Activated T-cell treated with anti-CD3 and anti-CD28 coated beads for 1 hour (primary cell): ENCODE measurements around the gene BORCS5.

ENCODE experiments used
- DNase-seq: peaks from one replicate; pipeline ENCODE4 v3.0.0-alpha.2; 2020; ENCODE audit warnings: low read depth

BORCS5 gene

GRCh38 chr12:12436831-12437345 is 80.0 kb downstream of the BORCS5 start:
- DNase-seq: no peak

DNA sequence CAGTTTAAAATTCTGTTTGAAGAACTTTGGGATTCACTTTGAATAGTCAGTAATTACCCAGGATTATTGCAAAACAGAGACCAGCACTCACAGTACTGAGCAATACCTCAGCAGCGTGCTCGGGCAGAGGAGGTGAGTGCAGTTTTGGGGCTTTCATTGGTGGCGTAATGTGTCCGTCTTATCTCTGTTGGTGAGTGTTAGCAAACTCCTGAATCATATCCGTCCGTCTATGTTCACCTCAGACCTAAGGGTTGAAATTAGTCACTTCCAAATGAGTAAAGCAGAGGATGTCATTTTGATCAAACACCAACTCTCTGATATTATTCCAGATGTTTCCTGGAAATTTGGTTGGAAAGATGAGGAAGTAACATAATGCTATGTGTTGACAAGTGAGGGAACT is 82.8 kb downstream of the BORCS5 start:
- no peak for DNase-seq

DNA sequence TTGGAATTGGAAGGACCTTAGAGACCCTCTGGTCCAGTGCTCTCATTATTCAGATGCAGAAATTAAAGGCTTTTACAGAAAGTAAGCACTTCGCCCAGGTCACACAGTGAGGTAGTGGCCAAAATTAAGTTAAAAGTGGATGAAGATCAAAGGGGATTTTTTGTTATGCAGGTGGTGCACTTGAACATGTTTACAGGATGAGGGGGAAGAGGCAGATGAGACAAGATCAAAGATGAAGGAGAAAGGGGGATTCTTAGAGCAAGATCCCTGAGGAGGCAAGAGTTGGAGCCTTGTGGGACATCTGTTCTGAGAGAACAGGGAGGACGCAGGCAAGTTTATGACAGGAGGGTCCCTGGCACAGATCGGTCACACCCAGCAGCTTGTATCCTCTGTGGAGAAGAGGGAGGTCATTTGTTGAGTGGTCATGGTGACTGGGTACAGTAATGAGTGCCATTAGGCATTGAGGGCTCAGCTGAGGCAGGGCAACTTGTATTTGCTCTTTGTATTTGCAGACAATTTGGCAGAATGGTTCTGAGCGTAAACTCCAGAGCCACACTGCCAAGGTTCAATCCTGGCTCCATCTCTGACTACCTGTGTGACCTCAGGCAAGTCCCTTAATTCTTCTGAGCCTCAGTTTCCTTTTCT is 84.0 kb downstream of the BORCS5 start:
- no peak for DNase-seq

DNA sequence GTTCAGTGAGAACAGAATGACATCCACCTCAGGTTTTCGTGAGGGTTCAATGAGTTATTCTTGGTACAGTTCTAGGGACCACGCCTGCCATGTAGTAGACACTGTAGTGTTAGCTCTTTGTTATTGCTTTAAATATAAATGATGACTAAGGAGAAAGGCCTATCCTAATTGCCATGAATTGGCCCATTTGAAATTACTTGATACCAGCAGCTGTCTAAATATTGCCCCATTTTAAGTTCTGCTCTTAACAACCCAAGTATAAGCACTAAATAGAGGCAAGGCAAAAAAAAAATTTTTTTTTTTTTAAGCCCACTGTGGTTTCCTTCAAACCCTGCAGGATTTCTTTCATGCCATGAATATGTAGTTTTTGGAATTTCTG is 84.5 kb downstream of the BORCS5 start:
- DNase-seq: no peak

DNA sequence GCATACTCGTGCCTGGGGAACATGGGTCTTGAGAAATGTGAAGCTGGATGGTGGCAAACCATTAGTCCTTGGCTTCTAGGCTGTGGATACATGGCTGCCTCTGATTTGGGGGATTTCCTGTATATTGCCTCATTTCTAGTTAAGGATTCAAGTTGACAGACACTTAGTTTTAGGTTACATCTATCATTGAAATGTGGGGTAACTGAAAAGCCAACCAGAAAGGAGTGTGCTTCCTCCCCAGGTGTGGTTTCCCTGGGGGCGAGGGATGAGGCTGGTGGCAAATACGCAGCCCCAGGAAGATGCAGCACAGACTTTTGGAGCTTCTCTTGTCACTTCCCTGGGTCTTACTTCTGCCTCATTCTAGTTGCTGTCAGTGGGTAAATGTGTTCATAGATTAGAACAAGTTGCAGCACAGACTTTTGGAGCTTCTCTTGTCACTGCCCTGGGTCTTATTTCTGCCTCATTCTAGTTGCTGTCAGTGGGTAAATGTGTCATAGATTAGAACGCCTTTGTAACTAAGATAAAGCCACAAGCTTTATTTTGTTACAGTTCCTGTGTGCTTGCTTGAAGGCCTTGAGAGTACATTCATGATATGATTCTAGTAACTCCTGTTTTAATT is 85.1 kb downstream of the BORCS5 start:
- DNase-seq: no peak

DNA sequence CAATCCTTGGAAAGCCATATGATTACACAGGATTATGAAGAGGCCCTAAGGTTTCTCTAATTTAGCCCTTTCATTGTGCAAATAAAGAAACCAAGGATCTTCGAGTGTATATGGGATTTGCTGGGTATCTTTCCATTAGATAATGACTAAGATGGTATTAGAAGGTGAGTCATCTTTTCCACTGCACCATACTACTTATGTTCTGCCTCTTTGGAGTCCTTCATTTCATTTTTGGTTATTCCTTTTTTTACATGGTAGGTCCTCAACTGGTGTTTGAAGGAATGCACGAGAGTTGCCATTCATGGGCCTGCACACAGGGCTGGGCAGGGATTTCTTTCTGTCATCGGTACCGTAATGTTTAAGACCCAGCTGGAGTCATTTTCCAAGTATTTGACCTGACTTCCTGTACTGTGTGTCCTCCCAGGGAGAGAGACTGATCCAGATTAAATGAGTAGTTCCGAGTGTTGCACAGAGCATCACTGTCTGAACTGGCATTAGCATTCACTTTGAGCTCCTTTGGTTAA is 85.7 kb downstream of the BORCS5 start:
- no peak for DNase-seq

GRCh38 chr12:12443431-12443878 is 86.6 kb downstream of the BORCS5 start:
- DNase-seq: no peak

- no peak for DNase-seq
These were observed 88.4 kb downstream of the BORCS5 start for GRCh38 chr12:12445165-12445881.

GRCh38 chr12:12445882-12446181 is 89.0 kb downstream of the BORCS5 start:
- no peak for DNase-seq

DNA sequence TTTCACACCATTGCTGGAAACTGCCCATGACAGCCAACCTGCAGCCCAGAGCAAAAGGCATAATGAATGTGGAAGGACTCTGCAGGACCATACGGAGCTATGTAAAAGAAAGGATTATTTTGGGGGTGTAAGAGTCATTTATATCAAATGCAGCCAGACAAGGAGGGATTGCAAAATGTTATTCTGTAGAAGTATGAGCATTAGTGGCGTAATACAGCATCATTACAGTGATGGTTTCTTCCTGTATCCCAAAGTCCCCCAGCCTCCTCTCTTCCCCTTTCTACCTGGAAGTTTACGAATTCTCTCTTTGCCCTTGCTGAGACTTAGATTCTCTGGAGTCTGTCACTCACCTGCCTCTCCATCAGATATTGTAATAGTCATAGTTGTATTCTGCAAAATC is 89.9 kb downstream of the BORCS5 start:
- no peak for DNase-seq

GRCh38 chr12:12447236-12447635 is 90.4 kb downstream of the BORCS5 start:
- DNase-seq: no peak

DNA sequence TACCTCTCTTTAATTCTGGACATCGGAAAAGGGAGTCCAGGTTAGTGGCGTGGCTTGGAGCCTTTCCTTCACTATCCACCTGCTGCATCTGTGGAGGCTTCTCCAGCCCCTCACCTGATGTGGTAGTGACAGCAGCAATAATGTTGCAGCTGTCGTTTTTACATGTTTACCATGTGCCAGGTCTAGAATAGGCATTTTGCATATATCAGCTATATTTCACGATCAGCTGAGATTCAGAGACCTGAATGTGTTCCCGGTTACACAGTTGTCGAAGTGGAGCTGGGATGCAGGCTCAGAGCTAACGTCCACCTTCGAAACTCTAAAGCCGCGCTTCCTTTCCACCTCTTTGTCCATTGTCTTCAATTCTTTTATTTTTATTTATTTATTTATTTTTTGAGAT is 91.0 kb downstream of the BORCS5 start:
- DNase-seq: no peak

GRCh38 chr12:12449533-12450025 is 92.7 kb downstream of the BORCS5 start:
- no peak for DNase-seq

DNA sequence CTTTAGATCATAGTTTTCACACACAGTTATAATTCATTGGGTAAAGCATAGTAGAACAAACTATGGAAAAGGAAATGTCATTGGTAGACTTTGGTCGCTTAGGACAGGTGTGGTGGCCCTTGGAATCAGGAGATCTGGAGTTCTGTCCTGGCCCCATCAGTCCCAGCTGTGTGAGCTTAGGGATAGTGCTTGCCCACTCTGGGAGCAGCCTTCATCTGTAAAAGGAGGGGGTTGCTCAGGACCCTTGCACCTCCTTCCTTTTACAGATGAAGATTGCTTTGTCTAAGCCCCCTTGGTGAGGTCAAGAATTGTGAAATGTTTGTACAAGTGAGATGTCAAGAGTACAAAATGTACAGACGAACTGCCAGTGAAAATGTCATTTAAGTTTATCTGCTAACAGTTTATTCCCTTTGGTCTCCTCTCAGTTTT is 93.2 kb downstream of the BORCS5 start:
- DNase-seq: no peak

DNA sequence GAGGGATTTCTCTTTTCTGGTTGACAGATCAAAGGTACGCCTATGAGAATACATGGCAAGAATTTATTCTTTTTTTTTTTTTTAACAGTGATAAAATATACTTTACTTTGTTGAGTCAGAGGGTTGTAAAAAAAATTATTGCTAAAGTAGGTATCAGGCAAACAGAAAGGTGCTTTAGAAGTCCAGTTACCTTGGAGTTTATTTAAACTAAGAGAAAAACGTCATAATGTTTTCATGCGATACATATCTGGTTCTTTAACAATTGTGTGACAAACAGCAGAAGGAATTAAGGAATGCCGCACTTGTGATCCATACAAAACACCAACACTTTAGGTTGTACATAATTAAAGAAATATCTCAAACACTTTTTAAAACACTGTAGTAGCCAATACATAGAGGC is 94.2 kb downstream of the BORCS5 start:
- DNase-seq: no peak

DNA sequence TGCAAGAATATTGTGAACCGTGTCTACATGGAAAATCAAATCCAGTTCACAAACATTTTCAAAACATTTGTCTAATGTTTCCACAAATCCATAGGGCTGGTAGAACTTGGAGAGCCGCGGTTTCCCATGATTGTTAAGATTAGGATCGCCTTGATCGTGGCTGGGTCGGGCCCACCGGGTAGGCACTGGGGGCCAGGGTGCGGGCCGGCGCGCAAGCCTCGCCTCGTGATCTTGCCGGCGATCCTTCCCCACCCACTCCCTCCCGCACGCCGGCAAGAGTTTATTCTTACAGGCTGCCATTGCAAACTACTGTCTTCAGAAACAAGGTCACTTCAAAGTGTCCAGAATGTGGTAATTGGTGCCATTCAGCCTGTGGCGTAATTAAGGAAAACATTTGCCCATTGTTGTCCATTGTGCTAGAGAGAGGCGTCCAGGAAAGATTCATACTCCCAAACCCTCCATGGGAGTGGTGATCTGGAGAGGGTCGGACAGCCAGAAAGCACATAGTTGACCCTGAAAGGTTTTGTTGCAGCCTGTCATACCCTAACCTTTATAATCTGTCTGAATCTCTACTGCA is 95.5 kb downstream of the BORCS5 start:
- DNase-seq: no peak

GRCh38 chr12:12453635-12454034 is 96.8 kb downstream of the BORCS5 start:
- no peak for DNase-seq

DNA sequence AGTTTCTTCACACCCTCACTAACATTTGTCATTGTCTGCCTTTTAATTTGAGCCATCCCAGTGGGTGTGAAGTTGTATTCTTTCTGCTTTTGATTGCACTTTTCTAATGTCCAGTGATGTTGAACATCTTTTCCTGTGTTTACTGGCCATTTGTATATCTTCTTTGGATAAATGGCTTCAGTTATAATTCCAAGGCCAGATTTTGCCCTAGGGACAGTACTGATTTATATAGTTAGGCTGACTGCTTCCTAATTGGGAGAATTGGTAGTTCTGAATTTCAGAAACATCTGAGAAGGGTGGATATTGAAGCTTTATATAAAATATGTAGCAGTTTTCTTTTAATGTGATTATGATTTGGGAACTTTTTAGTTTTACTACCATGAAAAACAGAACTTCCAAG is 97.4 kb downstream of the BORCS5 start:
- no peak for DNase-seq

DNA sequence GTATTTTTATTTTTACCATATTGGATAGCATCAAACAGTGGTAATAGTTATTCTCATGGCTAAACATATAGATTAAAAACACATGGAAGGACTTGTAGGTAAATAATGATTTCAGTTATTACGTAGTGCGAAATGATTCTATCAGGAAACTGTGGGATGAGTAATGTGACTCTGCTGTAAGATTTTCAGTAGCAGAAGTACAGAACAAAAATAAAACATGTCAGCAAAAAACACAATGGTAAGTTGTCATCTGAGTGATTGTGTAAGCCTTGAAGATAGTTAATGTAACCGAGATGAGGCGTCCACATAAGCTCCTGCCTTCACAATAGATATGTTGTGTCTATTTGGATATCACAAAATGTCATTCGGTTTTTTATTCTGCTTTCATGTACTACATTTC is 99.8 kb downstream of the BORCS5 start:
- no peak for DNase-seq

DNA sequence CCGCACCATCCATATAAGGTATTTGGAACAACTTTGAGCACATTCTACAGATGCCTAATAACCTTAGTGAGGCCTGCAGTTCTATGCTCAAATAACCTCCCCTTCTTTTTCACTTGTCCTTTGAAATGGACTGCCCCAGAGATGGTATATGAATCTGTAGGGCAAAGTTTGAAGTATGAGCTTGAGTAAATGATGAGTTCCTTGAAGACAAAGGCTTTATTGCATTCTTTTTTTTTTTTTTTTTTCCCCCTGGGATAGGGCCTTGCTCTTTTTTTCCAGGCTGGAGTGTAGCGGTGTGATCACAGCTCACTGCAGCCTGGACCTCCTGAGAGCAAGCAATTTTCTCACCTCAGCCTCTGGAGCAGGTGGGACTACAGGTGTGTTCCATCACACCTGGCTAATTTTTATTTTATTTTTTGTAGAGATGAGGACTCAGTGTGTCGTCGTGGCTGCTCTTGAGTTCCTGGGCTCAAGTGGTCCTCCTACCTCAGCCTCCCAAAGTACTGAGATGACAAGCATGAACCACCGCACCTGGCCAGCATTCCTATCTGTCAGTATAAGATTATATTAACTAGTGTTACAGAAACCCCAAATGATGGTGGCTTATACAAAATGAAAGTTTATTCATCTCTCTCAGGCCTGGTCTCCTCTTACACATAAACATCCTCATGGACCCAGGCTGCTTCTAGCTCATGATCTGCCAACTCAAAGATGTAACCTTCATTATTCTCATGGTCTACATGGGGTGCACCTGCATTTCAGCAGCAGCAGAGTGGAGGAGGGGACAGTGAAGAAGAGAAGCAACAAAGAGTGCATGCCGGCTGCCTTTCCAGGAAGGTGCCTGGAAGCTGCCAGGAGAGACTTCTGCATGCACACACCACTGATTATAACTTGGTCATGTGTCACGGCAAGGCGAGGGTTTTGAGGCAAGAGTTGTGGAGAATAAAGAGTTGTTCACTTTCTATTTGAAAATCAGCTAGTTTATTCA is 104.4 kb downstream of the BORCS5 start:
- DNase-seq: no peak

GRCh38 chr12:12461923-12462315 is 105.0 kb downstream of the BORCS5 start:
- DNase-seq: no peak
